ENCODE measurements around the gene PRDM13.
A peak's percentile ranks its signal among the peaks of the same experiment; 100 is the strongest.

Gene PRDM13

DNA sequence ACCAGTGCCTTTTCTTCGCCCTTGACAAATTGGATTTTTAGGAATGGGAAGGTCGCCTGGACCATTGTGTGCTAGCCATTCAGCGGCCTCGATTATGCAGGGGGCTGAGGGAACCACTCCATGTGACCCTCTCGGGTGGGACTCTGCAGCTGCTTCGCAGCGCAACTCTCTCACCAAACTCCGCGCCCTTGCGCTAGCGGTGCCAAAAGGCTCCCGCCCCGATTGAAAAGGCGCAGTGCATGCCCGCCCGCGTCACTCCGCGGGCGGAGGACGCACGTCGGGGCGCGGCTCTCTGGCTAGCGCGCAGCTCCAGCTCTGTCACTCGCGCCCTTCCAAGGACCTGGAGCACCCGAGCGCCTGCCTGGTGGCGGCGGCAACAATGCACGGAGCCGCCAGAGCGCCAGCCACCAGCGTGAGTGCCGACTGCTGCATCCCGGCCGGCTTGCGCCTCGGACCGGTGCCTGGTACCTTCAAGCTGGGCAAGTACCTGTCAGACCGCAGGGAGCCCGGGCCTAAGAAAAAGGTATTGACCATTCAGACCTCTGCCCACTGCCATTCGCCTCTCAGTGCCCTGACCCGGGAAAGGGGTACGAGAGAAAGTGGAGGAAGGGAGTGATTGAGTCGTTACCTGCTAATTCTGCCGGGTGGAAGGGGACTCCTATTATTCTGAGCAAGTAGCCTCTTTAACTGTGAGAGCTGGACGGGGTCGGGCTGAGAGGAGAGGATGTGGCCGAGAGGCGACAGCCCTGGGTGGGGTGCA lies at the start of gene PRDM13:
PRDM13 (plus strand) TSS at position 178 of the 760 bp plus-strand sequence; CDS start at position 380, 202 bp downstream.
- no peak within 1 kb of the TSS for H3K4me3 ChIP-seq (ENCODE audit: control insufficient read depth, low read depth, low read length)
- TF ChIP-seq, protein P1, sequence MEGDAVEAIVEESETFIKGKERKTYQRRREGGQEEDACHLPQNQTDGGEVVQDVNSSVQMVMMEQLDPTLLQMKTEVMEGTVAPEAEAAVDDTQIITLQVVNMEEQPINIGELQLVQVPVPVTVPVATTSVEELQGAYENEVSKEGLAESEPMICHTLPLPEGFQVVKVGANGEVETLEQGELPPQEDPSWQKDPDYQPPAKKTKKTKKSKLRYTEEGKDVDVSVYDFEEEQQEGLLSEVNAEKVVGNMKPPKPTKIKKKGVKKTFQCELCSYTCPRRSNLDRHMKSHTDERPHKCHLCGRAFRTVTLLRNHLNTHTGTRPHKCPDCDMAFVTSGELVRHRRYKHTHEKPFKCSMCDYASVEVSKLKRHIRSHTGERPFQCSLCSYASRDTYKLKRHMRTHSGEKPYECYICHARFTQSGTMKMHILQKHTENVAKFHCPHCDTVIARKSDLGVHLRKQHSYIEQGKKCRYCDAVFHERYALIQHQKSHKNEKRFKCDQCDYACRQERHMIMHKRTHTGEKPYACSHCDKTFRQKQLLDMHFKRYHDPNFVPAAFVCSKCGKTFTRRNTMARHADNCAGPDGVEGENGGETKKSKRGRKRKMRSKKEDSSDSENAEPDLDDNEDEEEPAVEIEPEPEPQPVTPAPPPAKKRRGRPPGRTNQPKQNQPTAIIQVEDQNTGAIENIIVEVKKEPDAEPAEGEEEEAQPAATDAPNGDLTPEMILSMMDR (conservative IDR thresholded peaks at IDR 0.05; ENCODE audit: control insufficient read depth, insufficient read depth, low read depth, low read length), result no peak
- no peak for DNase-seq (ENCODE audit: low read depth)

DNA sequence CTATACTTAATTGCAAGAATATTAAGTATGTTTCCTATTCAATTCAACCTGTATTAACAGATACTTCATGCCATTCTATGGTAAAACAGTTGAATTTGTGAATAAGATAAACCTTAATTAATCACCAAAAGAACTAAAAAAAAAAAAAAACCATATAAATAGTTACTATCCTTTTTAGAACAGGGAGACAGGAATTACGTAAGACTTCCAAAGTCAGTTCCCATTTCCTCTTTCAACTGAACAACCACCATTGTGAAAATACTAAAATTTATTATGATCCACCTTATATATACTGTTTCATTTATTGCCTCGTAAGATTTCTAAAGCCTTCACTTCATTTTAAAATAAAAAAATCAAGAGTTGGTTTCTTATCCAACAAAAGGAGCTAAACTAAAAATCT lies 47.6 kb upstream of the PRDM13 start:
- DNase-seq (ENCODE audit: low read depth), result no peak
- H3K4me3 ChIP-seq (ENCODE audit: control insufficient read depth, low read depth, low read length), result no peak overlapping the region
- TF ChIP-seq, protein P1 (conservative IDR thresholded peaks at IDR 0.05; ENCODE audit: control insufficient read depth, insufficient read depth, low read depth, low read length), result no peak

DNA sequence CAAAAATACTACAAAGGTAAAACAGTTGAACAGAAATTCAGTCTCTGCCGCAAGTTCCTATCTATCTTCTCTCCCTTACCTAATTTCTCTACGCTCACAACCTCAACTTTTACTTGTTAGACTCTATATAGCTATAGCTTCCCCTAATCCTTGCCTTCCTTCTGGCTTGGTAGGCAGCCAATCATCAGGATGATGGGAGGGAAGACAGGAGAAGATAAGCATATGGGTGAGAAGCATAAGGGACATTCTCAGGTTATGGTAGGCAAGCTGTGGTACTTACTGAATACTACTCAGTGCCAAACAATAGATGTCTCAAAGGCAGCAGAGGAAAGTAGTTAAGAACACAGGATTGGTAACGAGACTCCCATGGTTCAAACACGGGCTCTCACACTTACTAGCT lies 46.0 kb upstream of the PRDM13 start:
- DNase-seq (ENCODE audit: low read depth), result no peak
- no peak overlapping the region for H3K4me3 ChIP-seq (ENCODE audit: control insufficient read depth, low read depth, low read length)
- TF ChIP-seq, protein P1 (conservative IDR thresholded peaks at IDR 0.05; ENCODE audit: control insufficient read depth, insufficient read depth, low read depth, low read length), result no peak

DNA sequence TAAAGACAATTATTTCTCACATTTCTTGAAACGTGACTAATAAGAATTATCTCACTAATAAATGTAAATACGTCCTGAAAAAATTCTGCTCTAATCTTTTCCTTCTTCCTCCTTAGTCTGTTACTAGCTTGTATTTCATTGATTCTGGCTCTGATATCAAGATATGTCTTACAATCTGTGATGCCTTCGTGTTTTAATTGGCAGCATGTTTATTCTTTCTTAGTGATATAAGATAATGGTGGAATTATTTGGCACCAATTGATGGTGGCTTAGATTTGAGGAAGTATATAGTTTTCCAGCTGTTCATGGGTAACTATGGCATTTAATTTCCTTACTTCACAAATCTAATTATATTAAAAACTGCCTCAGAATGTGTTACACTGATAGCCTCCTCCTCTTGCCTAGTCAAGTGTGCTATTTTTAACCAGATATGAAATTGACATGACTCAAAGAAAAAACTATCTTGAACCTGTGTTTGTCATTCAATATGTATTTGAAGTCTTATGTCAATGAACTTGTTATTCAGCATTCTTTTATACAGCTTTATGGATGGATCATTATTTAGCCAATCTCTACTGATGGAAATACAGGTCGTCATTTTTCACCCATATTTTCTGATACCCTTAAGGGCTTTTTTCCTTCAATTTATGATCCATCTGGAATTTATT lies 43.4 kb upstream of the PRDM13 start:
- DNase-seq (ENCODE audit: low read depth), result no peak
- TF ChIP-seq, protein P1 (conservative IDR thresholded peaks at IDR 0.05; ENCODE audit: control insufficient read depth, insufficient read depth, low read depth, low read length), result no peak
- no peak overlapping the region for H3K4me3 ChIP-seq (ENCODE audit: control insufficient read depth, low read depth, low read length)

DNA sequence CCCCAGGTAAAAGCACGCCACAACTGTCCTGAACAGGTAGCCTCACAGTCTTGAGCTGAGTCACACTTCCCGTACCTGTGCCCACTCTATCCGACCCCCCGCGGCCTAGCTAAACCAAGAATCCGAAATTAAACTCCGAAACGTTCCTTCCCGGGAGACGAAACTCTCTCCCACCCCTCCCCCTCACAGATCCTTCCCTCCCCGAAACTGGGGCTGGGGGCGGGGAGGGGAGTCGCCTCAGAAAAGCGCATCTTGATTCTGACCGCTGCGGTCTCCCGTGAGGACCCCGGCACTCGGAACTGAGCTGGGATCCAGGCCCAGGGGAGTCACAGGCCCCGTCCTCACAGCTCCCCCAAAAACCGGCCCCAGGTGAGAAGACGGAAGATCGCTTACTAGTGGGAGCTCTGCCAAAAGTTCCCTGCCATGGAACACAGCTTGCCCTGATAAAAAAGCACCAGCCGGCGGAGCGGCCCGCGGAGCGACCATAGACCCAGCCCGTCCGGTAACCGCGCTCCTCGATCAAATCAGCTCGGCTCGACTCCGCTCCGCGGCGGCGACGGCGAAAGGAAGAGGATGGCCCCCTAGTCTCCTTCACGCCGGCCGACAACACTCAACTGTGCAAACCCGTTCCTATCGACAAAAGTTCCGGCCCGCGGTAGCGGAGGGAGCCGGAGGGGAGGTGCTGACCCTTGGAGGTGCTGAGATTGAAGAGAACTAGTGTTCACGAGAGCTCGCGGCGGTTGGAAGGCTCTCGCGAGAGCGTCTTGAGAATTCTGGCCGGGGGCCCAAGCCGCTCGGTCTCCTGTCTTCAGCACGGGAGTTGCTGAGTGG lies 38.3 kb upstream of the PRDM13 start, which contains the start of gene CCNC:
CCNC (minus strand) TSS at position 558 of the 831 bp plus-strand sequence; CDS start at position 425, 133 bp downstream.
- peak within 1 kb of the TSS; percentile 99 for H3K4me3 ChIP-seq (ENCODE audit: control insufficient read depth, low read depth, low read length)
- TF ChIP-seq, protein P1 (conservative IDR thresholded peaks at IDR 0.05; ENCODE audit: control insufficient read depth, insufficient read depth, low read depth, low read length), result no peak
- peak; percentile 97 for DNase-seq (ENCODE audit: low read depth)

DNA sequence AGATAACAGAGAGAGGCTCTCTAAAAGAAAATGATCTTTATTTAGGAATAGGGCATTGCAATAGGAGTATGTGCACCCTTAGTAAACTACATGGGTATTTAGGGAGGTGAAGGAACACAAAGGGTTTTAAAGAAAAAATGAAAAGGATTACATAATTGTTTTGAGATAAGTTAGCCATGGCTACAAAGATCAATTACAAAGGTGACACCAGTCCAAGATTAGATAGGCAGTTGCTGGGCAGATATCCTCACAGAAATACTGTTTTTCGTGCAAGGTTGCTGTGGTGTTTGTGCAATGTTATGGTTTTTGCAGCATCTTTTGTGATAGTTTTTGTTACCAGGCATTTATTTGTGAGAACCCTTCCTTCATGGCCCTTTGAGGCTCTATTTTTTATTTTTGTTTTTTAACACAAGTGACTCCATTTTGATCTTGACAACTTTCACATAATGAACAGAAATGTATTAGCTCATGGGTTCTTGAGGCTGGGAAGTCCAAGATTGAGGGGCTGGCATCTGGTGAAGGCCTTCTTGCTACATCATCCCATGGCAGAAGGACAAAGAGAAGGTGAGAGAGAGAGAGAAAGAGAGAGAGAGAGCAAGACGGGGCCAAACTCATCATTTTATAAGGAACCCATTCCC lies 32.5 kb upstream of the PRDM13 start:
- no peak for DNase-seq (ENCODE audit: low read depth)
- no peak overlapping the region for H3K4me3 ChIP-seq (ENCODE audit: control insufficient read depth, low read depth, low read length)
- TF ChIP-seq, protein P1 (conservative IDR thresholded peaks at IDR 0.05; ENCODE audit: control insufficient read depth, insufficient read depth, low read depth, low read length), result no peak
